Adipocyte (in vitro differentiated cells): ENCODE data around the gene MROH2B.

ENCODE experiments used
- DNase-seq: peaks from one replicate; pipeline ENCODE4 v3.0.0-alpha.2; 2015; ENCODE audit warnings: low read depth
- H3K27me3 ChIP-seq: replicated peaks from 2 replicates; pipeline ENCODE4 v1.7.0; 2013; ENCODE audit warnings: mild to moderate bottlenecking, low read length, moderate library complexity; ENCODE audit not compliant: control insufficient read depth, insufficient read depth
- H3K36me3 ChIP-seq: 2 replicates; pipeline ENCODE4 v1.7.0; 2013; ENCODE audit warnings: low read length, mild to moderate bottlenecking, moderate library complexity; ENCODE audit not compliant: control insufficient read depth, insufficient read depth, severe bottlenecking
- H3K4me1 ChIP-seq: 2 replicates; pipeline ENCODE4 v1.7.0; 2013; ENCODE audit warnings: mild to moderate bottlenecking, low read length, moderate library complexity; ENCODE audit not compliant: control insufficient read depth, insufficient read depth
- H3K4me3 ChIP-seq: 2 replicates; pipeline ENCODE4 v1.7.0; 2013; ENCODE audit warnings: mild to moderate bottlenecking, low read length, moderate library complexity
- H3K9ac ChIP-seq: 2 replicates; pipeline ENCODE4 v1.7.0; 2013; ENCODE audit warnings: mild to moderate bottlenecking, low read length, moderate library complexity
- H3K9me3 ChIP-seq: 2 replicates; pipeline ENCODE4 v1.7.0; 2013; ENCODE audit warnings: mild to moderate bottlenecking, low read length, moderate library complexity; ENCODE audit not compliant: control insufficient read depth

Gene MROH2B

GRCh38 chr5:41071242-41071641 lies at the start of gene MROH2B:
TSS of gene MROH2B (minus strand) at chr5:41071342. CDS start at chr5:41070852, 490 bp downstream.
- DNase-seq, result no peak

DNA sequence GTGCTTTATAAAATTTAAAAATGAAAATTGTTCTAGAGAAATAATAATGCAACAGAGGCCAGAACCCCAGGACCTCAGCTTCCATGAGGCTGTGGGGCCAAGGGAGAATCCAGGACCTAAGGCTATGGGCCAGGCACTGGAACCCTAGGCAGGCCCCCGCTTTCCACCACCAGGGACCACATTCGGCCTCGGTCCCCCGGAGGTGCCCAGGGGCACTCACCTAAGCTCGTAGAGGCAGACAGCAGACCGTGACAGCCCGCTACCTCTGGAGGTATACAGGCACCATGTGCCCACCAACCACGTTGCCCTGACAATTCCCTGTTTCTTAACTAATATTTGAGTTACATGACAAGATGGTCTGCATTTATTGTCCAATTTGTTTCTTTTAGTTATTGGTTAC lies 49.5 kb upstream of the MROH2B start:
- Histone ChIP-seq H3K36me3 (no peaks in the 10 kb centered on the region), H3K27me3 (no peaks in the 10 kb centered on the region), H3K9ac (no peak overlapping the region), H3K4me3 (no peak overlapping the region), H3K4me1 (peaks cover 28% of the 10 kb centered on the region), H3K9me3 (no peaks in the 10 kb centered on the region)
- no peak for DNase-seq

More at GRCh38 chr5:41071242-41071641, at the start of gene MROH2B:
- Histone ChIP-seq H3K4me3 (no peak within 1 kb of the TSS), H3K9ac (no peak within 1 kb of the TSS), H3K9me3 (no peaks in the 10 kb centered on the region), H3K4me1 (peaks cover 5% of the 10 kb centered on the region), H3K27me3 (no peaks in the 10 kb centered on the region), H3K36me3 (no peaks in the 10 kb centered on the region)

DNA sequence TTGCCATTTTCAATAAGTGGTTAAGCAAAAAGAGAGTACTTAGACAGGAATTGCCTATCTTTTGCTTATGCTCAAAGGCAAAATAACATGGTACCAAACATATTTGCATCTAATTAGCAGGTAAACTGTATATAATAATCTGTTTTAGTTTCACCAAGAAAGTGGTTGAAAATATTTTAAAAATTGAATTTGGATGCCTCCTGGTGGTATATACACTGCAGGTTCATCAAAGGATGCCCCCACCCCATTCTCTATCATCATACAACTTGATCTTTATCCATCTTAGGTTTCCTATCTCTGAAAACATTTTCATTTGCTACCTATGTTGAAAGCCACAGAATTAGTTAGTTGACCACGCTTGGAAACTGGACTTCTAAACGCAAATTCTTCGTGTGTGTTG lies 47.0 kb upstream of the MROH2B start:
- H3K27me3 ChIP-seq, result no peaks in the 10 kb centered on the region
- H3K36me3 ChIP-seq, result no peaks in the 10 kb centered on the region
- no peak overlapping the region for H3K4me3 ChIP-seq
- no peak overlapping the region for H3K9ac ChIP-seq
- H3K4me1 ChIP-seq, result peaks cover 46% of the 10 kb centered on the region
- no peaks in the 10 kb centered on the region for H3K9me3 ChIP-seq
- no peak for DNase-seq

- H3K9ac ChIP-seq, result peak overlapping the region; percentile 81
- peak; percentile 81 for DNase-seq
- peak overlapping the region; percentile 54 for H3K4me3 ChIP-seq
- H3K27me3 ChIP-seq, result no peaks in the 10 kb centered on the region
- peaks cover 43% of the 10 kb centered on the region for H3K4me1 ChIP-seq
- no peaks in the 10 kb centered on the region for H3K9me3 ChIP-seq
- H3K36me3 ChIP-seq, result no peaks in the 10 kb centered on the region
These were observed 44.1 kb upstream of the MROH2B start for GRCh38 chr5:41115281-41115680.

DNA sequence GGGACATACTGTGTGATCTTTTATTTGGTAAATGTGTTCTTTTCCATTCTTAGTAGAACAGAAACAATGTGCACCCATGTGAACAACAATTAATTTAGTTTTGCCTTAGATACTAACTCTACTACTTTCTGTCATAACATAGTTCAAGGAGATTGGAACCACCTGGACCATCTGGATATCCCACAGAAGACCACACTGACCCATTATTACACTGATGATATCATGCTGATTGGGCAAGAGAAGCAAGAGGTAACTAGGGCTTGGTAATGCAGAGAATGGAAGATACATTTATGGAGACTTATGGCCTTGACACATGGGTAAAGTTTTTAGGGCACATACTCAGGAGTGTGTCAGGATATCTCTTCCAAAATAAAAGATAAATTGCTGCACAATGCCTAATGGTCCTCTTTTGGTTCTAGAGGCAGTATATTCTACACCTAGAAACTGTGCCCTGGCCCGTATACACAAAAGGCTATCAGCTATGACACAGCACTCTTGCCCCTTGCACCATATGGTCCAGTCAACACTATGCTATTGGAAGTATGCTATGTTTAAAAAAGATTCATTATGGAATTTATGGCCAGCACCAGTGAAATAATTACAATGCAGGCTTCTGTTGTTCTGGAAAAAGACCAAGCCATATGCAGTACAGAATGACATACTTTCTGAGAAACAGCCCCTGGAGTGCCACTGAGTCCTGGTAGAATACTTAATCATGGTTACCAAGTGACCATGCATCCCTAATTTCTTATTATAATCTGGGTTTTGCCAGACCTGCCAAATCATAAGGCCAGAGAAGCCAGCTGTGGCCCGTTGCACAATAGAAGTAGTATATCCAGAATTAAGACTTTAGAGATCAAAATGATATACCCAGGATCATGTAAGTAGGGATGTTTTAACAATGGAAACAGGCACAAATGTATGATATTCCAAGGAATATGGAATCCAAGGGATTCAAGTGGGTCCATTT lies 41.6 kb upstream of the MROH2B start:
- Histone ChIP-seq H3K9ac (no peak overlapping the region), H3K9me3 (no peaks in the 10 kb centered on the region), H3K4me1 (peaks cover 43% of the 10 kb centered on the region), H3K27me3 (no peaks in the 10 kb centered on the region), H3K36me3 (no peaks in the 10 kb centered on the region), H3K4me3 (no peak overlapping the region)
- peak; percentile 32 for DNase-seq

DNA sequence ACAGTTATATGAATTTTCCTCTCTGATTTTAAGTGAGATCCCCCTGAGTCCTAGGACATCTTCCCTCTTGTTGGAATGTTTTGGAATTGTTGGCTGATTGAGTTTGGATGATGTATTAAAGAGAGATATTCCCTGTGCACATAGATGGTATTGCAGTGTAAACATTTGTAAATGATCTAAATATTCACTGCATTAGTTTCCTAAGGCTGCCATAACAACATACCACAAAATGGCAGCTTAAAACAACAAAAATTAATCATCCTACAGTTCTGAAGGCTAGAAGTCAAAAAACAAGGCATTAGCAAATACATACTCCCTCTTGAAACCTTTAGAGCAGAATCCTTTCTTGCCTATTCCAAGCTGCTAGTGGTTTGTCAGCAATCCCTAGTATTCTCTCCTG lies 38.0 kb upstream of the MROH2B start:
- no peaks in the 10 kb centered on the region for H3K27me3 ChIP-seq
- peaks cover 13% of the 10 kb centered on the region for H3K4me1 ChIP-seq
- no peak overlapping the region for H3K4me3 ChIP-seq
- H3K9ac ChIP-seq, result no peak overlapping the region
- DNase-seq, result no peak
- no peaks in the 10 kb centered on the region for H3K36me3 ChIP-seq
- H3K9me3 ChIP-seq, result no peaks in the 10 kb centered on the region

DNA sequence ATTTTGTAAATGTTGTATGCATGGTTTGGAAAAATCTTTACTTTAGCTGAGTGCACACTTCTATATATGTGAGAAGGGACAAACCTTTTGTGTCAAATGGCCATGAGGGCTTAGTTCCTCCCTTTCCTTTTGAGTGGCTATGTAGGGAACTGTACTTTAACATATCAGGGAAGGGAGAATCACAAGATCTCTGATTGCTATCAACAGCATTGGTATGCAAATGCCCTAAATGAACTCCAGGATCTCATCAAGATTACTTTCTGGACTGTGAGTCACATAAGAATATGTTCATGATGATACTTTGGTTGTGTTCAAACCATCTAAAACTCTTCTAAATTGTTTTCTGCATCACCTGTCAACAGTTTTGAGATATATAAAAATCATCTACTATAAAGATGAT lies 31.2 kb upstream of the MROH2B start:
- Histone ChIP-seq H3K36me3 (no peaks in the 10 kb centered on the region), H3K9me3 (no peaks in the 10 kb centered on the region), H3K4me1 (no peaks in the 10 kb centered on the region), H3K4me3 (no peak overlapping the region), H3K9ac (no peak overlapping the region), H3K27me3 (no peaks in the 10 kb centered on the region)
- no peak for DNase-seq

GRCh38 chr5:41097642-41098041 lies 26.5 kb upstream of the MROH2B start:
- H3K4me3 ChIP-seq, result no peak overlapping the region
- peaks cover 12% of the 10 kb centered on the region for H3K4me1 ChIP-seq
- no peak overlapping the region for H3K9ac ChIP-seq
- no peaks in the 10 kb centered on the region for H3K9me3 ChIP-seq
- H3K27me3 ChIP-seq, result no peaks in the 10 kb centered on the region
- no peaks in the 10 kb centered on the region for H3K36me3 ChIP-seq
- DNase-seq, result no peak

DNA sequence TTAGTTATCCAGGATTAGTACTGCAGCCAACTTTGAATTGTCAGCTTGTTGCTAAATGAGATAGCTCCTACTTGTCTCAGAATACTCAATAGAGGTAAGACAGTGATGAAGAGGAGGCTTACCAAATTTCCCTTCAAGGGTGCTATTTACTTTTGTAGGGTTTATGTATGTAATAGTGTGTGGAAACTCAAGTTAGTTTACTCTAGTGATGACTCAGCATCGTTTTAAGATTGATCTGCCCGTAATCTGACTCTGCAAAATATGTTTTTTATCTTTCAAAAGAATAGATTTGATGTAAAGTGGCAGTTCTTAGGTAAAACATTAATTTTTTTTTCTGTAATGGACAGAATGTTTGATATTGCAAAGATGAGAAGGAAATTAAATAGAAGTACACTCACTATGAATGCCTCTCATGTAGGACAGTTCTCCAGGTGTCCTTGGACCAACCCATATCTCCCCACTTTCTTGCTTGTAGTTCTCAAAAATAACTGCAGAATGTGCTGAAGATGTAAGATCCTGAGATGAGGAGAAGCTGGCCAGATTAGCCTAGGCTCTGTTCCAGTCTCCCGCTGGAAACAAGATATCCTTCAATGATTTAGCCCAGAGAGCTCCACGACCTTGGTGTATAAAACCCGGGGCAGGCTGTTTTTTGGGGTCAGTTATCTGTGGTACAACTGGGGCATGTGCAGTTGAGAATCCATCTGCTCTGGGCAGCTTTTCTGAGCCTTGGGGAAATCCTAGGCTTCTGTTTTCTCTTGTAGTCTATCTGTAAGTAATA lies 24.4 kb upstream of the MROH2B start:
- Histone ChIP-seq H3K4me1 (peaks cover 12% of the 10 kb centered on the region), H3K9me3 (peaks cover 6% of the 10 kb centered on the region), H3K4me3 (no peak overlapping the region), H3K36me3 (no peaks in the 10 kb centered on the region), H3K27me3 (no peaks in the 10 kb centered on the region), H3K9ac (no peak overlapping the region)
- no peak for DNase-seq

DNA sequence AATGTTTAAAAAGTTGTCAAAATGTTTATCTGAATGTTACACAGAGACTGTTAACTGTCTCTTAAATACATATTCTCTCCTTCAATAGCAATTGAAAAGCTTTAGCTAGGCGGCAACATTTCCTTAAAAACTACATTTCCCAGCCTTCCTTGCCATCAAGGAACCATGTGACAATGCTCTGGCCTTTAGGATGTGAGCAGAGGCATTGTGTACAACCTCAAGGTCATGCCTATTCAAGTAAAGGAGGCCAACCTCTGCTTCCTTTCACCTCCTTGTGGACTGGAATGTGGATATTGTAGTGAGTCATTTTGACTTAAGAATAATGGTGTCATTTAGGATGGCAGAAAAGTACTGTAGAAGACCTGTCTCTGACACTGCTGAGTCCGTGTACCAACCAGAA lies 23.7 kb upstream of the MROH2B start:
- H3K9me3 ChIP-seq, result peaks cover 6% of the 10 kb centered on the region
- DNase-seq, result no peak
- H3K36me3 ChIP-seq, result no peaks in the 10 kb centered on the region
- H3K4me3 ChIP-seq, result no peak overlapping the region
- H3K27me3 ChIP-seq, result no peaks in the 10 kb centered on the region
- H3K9ac ChIP-seq, result no peak overlapping the region
- peaks cover 12% of the 10 kb centered on the region for H3K4me1 ChIP-seq

DNA sequence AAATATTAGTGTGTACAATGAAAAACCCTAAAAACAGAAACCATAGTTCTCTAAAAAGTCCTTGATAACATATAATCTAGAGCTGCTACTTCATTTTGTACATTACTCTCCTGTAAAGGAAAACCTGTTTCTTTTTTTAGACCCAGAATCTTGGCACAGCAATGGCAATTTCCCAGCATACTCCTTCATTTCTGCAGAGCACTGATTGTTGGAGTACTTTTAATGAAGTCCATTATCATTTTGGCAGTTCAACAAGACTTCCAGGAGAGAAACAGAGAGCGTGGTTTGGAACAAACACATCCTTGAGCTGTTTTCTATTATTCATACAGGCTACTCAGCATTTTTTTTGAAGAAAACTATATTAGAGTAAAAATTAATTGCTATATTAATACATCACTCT lies 22.7 kb upstream of the MROH2B start:
- no peak for DNase-seq
- Histone ChIP-seq H3K4me3 (no peak overlapping the region), H3K9me3 (peaks cover 6% of the 10 kb centered on the region), H3K9ac (no peak overlapping the region), H3K36me3 (no peaks in the 10 kb centered on the region), H3K27me3 (no peaks in the 10 kb centered on the region), H3K4me1 (peaks cover 12% of the 10 kb centered on the region)
